Astrocyte of the cerebellum (primary cell): ENCODE data around the gene CA10.

ENCODE experiments used
- DNase-seq: peaks from one replicate; pipeline ENCODE4 v3.0.0-alpha.2; 2011; ENCODE audit warnings: low read depth
- H3K4me3 ChIP-seq: 2 replicates; pipeline ENCODE4 v1.5.1; 2011; ENCODE audit warnings: mild to moderate bottlenecking, low read depth, low read length, moderate library complexity
- in situ Hi-C: cut with HindIII; loops from 2 replicates; pipeline ENCODE4 v1.10.0; 2017; ENCODE audit warnings: low sequenced_read_pairs
- TF ChIP-seq, protein P1 (sequence below): IDR thresholded peaks from 2 replicates; pipeline ENCODE4 v1.5.1; 2012; ENCODE audit warnings: low read length, low read depth, moderate library complexity, mild to moderate bottlenecking; ENCODE audit errors: missing control alignments

CA10 gene

GRCh38 chr17:52120465-52120864, 38.0 kb downstream of the CA10 start:
- in situ Hi-C loops = no loop called here
- TF ChIP-seq, protein P1, sequence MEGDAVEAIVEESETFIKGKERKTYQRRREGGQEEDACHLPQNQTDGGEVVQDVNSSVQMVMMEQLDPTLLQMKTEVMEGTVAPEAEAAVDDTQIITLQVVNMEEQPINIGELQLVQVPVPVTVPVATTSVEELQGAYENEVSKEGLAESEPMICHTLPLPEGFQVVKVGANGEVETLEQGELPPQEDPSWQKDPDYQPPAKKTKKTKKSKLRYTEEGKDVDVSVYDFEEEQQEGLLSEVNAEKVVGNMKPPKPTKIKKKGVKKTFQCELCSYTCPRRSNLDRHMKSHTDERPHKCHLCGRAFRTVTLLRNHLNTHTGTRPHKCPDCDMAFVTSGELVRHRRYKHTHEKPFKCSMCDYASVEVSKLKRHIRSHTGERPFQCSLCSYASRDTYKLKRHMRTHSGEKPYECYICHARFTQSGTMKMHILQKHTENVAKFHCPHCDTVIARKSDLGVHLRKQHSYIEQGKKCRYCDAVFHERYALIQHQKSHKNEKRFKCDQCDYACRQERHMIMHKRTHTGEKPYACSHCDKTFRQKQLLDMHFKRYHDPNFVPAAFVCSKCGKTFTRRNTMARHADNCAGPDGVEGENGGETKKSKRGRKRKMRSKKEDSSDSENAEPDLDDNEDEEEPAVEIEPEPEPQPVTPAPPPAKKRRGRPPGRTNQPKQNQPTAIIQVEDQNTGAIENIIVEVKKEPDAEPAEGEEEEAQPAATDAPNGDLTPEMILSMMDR = no peak
- no peak overlapping the region for H3K4me3 ChIP-seq
- DNase-seq = no peak

- H3K4me3 ChIP-seq = no peak overlapping the region
- TF ChIP-seq, protein P1 = no peak
- DNase-seq = no peak
- in situ Hi-C loops = no loop called here
These were observed 47.5 kb downstream of the CA10 start for GRCh38 chr17:52110923-52111581.

GRCh38 chr17:52106638-52107261, 51.8 kb downstream of the CA10 start:
- TF ChIP-seq, protein P1 = peak; percentile 78
- in situ Hi-C loops = no loop called here
- DNase-seq = peak; percentile 12
- no peak overlapping the region for H3K4me3 ChIP-seq

- in situ Hi-C loops = no loop called here
- DNase-seq = no peak
- TF ChIP-seq, protein P1 = no peak
- H3K4me3 ChIP-seq = no peak overlapping the region
These were observed 52.4 kb downstream of the CA10 start for GRCh38 chr17:52106072-52106471.

DNA sequence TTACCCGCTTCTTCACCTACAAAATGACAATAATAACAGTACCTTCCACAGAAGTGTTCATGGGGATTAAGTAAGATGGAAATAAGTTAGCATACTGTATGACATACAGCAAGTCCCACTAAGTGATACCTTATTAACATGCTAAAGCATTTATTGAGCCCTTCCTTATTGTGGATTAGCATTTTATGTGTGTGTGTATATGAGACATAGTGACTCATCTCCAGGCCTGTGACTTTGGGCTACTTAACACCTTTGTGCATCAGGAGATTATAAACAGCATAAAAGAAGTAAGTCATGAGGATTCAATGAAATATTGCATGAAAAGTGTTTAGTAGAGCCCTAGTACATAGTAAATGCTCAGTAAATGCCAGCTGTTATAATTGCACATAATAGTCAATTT, 52.9 kb downstream of the CA10 start:
- no peak for DNase-seq
- in situ Hi-C loops = no loop called here

GRCh38 chr17:52096056-52096455, 62.5 kb downstream of the CA10 start:
- in situ Hi-C loops = no loop called here
- H3K4me3 ChIP-seq = no peak overlapping the region
- TF ChIP-seq, protein P1 = no peak
- DNase-seq = no peak

More for the DNA sequence above, 52.9 kb downstream of the CA10 start:
- H3K4me3 ChIP-seq = no peak overlapping the region
- TF ChIP-seq, protein P1 = no peak
